HG02943 (cell line): ENCODE data around the gene MAST1.
"Not testable (repeated sequence)": the region's sequence is repeated elsewhere in the genome, so short reads cannot be mapped to it uniquely, and the experiment has no call there.

Experiments used
- ATAC-seq: cut with Tn5 transposase; IDR thresholded peaks from one replicate; pipeline ENCODE4 v1.9.1; 2021; ENCODE audit warnings: mild to moderate bottlenecking, low read depth, moderate library complexity; ENCODE audit not compliant: unreplicated experiment

The MAST1 gene

DNA sequence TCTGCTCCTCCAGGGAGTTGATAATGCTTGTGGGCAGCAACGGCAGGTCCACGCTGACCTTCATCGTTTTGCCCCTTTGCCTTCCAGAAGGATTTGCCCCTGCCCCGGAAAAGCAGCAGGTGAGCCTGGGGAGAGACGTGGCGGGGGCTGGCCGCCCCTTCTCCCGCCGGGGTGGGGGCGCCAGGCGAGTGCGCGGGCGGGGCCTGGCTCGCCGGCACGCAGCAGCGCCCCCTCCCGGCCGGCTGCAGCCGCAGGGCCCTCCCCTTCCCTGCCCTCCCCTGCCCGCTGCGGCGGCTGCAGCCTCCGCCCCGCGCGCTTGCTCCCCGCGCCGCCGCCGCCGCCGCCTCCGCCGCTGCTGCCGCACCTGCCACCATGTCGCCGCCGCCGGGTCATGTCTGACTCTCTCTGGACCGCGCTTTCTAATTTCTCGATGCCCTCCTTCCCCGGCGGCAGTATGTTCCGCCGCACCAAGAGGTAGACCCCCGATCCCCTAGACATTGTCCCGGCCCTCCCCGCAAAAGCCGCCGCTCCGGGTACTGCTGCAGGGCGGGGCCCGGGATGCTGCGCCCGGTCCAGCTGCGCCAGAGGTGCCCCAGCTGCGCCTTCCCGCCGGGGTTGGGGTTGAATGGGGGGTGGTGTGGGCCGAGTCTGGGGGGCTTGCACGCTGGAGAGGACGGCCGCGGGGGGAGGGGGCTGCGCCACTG is at the start of gene MAST1:
TSS of gene MAST1 (plus strand) at position 334 of the 704 bp plus-strand sequence. CDS start at position 392, 58 bp downstream.
- ATAC-seq: no peak

DNA sequence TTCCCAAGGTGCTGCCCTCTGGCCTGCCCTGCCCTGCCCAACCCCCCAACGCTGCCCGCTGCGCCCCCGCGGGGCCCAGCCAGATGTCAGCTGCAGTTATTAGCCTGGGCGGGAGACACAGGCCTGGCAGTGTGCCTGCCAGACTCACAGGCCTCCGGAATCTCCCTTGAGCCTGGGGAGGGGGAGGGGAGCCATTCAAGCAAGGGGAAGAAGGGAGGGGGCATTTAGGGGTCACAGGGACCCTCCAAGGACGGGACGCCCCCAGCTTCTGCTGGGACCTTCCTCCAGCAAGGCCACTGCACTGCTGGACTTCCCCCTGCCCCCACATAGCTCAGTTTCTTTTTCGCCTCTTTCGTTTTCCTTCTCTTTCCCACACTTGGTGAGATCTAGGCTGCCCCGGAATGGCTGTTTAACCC is 49.6 kb upstream of the MAST1 start:
- ATAC-seq: no peak

DNA sequence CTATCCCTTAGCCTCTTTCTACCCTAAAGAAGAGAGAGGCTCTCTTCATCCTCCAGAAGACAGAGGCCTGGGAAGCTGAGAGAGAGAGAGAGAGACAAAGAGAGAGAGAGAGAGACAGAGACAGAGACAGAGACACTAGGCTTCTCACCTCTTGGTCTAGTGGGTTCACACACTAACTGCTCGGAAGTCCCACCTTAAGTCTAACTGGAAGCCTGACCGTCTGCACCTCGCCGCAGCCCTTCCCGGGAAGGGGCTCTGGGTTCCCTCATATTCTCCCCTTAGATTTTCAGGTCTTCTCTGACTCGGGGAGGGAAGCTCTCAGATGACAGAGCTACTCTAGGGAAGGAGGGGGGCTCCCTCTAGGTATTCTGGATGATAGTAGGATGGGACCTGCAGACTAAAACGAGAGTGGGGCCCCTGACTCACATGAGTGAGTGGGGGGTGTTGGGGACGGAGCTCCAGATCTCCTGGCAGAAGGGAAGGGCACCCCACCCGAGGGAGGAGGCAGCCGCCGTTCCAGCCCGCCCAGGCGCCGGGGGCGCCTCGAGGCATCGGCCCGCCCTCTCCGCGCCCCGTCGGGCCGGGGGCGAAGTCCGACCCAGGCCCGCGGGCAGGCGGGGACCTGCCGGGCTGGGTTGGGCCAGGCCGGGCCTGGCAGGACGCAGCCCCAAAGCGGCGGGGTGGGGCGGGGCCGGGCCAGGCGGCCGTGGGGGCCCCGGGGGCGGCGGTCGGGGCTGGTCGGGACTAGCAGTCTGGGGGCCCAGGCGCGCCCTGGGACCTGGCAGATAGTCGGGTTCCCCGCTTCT is 49.0 kb upstream of the MAST1 start:
- peak; percentile 0 for ATAC-seq

DNA sequence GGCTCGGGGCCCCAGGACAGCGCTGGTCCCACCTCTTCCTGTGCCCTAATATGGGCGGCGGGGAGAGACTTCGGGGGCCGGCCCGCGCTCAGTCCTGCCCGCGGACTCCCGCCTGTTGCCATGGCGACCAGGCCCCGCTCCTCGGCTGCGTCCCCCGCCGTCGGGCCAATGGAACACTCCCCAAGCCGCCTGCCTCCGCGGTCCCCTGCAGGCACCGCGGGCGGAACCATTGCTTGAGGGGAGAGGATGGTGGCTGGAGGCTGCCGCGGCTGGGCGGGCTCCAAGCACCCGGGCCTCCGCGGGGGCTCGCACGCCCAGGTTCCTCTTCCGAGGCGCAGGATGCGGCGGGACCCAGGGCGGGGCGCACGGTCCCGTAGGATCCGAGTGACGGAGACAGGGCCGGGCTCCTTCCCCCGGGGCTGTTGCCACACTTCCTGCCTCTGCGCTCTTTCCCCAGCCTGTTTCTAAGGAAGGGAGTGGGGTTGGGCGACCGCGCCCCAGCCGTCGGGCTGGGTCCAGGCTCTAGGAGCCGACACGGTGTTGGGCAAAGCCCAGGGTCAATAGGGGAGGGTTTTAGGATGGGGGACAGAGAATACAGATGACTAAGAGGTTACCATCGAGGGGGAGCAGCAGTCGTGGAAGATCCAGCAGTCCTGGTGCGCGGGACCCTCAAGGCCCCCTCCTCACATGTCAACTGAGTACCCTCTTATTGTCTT is 48.3 kb upstream of the MAST1 start:
- ATAC-seq: peak; percentile 32

DNA sequence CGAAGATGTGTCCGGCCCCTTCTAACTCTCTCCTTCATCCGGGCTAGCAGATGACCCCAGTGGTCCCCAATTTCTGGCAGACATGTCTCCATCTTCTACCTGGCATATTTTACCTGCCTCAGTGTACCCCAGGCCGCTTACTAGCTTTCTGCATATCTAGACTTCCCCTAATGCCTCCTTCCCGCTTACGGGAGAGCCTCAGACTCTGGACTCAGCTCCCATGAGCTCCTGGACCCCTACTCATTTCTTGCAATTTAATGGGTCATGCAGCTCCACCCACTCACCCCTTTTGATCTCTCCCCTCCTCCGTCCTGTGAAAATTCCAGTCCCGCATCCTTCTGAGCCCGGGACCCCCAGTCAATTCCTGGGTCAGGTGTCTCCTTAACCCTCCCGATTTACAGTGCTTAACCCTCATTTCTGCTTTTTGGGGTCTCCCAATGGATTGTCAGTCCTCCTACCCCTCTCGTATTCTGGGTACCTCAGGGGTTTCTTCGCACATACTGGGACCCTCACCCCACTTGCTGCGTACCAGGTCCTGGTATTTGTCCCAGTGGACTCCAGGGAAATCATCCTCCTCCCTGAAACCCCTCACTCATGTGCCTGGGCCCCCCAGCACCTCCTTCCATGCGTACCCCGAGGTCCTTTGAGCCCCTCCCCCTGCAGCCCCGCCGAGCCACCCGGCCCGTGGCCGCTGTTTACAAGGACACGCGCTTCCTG is 47.5 kb upstream of the MAST1 start:
- ATAC-seq: no peak

DNA sequence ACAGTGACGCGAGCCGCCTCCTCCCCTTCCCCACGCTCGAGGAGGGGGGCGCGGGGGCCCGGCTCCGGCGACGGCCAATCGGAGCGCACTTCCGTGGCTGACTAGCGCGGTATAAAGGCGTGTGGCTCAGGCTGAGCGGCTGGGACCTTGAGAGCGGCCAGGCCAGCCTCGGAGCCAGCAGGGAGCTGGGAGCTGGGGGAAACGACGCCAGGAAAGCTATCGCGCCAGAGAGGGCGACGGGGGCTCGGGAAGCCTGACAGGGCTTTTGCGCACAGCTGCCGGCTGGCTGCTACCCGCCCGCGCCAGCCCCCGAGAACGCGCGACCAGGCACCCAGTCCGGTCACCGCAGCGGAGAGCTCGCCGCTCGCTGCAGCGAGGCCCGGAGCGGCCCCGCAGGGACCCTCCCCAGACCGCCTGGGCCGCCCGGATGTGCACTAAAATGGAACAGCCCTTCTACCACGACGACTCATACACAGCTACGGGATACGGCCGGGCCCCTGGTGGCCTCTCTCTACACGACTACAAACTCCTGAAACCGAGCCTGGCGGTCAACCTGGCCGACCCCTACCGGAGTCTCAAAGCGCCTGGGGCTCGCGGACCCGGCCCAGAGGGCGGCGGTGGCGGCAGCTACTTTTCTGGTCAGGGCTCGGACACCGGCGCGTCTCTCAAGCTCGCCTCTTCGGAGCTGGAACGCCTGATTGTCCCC is 46.8 kb upstream of the MAST1 start, which contains the start of gene JUNB:
TSS of gene JUNB (plus strand) at position 142 of the 706 bp plus-strand sequence. CDS start at position 428, 286 bp downstream.
- no peak for ATAC-seq

DNA sequence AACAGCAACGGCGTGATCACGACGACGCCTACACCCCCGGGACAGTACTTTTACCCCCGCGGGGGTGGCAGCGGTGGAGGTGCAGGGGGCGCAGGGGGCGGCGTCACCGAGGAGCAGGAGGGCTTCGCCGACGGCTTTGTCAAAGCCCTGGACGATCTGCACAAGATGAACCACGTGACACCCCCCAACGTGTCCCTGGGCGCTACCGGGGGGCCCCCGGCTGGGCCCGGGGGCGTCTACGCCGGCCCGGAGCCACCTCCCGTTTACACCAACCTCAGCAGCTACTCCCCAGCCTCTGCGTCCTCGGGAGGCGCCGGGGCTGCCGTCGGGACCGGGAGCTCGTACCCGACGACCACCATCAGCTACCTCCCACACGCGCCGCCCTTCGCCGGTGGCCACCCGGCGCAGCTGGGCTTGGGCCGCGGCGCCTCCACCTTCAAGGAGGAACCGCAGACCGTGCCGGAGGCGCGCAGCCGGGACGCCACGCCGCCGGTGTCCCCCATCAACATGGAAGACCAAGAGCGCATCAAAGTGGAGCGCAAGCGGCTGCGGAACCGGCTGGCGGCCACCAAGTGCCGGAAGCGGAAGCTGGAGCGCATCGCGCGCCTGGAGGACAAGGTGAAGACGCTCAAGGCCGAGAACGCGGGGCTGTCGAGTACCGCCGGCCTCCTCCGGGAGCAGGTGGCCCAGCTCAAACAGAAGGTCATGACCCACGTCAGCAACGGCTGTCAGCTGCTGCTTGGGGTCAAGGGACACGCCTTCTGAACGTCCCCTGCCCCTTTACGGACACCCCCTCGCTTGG is 46.1 kb upstream of the MAST1 start:
- ATAC-seq: no peak

DNA sequence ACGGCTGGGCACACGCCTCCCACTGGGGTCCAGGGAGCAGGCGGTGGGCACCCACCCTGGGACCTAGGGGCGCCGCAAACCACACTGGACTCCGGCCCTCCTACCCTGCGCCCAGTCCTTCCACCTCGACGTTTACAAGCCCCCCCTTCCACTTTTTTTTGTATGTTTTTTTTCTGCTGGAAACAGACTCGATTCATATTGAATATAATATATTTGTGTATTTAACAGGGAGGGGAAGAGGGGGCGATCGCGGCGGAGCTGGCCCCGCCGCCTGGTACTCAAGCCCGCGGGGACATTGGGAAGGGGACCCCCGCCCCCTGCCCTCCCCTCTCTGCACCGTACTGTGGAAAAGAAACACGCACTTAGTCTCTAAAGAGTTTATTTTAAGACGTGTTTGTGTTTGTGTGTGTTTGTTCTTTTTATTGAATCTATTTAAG is 45.4 kb upstream of the MAST1 start:
- no peak for ATAC-seq

DNA sequence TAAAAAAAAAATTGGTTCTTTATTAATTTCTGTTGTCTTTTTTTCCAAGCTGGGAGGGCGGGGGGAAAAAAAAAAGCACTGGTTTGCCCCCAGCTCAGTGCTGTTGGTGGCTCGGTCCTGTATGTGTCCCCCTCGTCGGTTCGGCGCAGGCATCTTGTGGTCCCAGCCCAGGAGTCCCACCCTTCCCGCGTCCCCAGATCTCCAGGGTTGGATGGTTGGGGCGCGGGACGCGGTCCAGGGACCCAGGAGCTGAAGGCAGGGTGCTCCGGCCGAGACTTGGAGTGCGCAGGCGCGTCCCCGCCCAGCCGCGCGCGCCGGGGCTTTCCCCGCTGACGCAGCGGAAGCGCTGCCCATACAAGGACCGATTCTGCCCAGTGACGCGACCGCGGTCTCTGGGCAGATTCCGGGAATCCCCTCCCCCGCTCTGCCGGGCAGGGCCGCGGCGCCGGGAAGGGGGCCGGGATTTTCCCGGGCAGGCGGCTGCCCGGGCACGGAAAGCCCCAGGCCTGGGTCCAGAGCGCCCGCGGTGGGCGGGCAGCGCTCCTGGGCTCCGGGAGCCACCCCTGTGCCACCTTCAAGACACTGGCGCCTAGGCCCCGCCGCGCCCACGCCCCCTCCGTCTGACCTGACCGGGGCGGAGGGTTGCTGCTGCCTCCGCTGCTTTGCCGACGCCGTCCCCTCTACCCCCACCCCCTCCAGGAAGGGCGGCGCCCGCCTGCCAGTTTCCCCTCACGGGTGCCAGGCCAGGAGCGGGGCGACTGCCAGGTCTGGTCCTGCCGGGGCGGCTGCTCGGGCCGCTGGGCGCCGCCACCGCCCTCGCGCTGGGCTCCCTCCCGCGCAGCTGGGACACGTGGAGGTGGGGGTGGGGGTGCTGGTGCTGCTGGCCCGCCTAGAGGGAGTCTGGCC is 44.8 kb upstream of the MAST1 start:
- no peak for ATAC-seq

DNA sequence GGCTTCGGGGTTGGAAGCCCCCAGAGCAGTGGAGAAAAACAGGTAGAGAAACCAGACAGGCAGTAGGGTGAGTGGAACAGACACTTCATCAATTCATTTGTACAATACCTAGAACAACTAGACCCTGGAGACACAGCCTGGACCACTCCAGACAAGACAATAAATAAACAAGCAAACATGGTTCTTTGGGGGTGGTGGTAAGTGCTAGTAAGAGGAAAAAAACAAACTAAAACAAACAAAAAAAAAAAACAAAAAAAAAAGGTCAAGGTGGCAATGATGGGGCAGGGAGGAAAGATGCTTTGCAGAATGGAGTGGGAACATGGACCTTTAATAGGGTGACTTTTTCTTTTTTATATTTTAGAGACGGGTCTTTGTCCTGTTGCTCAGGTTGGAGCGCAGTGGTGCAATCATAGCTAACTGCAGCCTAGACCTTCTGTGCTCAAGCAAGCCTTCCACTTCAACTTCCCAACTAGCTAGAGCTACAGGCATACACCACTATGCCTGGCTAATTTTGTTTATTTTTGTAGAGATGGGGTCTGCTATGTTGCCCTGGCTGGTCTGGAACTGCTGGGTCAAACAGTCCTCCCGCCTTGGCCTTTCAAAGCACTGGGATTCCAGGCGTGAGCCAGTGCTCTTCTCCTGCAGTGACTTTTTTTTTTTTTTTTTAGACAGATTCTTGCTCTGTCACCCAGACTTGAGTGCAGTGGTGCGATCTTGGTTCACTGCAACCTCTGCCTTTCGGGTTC is 43.9 kb upstream of the MAST1 start:
- ATAC-seq: no peak

DNA sequence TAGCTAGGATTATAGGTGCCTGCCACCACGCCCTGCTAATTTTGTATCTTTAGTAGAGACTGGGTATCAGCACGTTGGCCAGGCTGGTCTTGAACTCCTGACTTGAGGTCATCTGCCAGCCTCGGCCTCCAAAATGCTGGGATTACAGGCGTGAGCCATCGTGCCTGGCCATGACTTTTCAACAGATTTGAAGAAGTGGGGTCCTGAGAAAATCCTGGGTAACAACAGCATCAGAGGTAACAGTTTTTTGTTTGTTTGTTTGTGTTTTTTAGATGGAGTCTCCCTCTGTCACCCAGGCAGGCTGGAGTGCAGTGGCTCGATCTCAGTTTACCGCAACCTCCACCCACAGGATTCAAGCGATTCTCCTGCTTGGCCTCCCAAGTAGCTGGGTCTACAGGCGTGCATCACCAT is 43.3 kb upstream of the MAST1 start:
- ATAC-seq: no peak

DNA sequence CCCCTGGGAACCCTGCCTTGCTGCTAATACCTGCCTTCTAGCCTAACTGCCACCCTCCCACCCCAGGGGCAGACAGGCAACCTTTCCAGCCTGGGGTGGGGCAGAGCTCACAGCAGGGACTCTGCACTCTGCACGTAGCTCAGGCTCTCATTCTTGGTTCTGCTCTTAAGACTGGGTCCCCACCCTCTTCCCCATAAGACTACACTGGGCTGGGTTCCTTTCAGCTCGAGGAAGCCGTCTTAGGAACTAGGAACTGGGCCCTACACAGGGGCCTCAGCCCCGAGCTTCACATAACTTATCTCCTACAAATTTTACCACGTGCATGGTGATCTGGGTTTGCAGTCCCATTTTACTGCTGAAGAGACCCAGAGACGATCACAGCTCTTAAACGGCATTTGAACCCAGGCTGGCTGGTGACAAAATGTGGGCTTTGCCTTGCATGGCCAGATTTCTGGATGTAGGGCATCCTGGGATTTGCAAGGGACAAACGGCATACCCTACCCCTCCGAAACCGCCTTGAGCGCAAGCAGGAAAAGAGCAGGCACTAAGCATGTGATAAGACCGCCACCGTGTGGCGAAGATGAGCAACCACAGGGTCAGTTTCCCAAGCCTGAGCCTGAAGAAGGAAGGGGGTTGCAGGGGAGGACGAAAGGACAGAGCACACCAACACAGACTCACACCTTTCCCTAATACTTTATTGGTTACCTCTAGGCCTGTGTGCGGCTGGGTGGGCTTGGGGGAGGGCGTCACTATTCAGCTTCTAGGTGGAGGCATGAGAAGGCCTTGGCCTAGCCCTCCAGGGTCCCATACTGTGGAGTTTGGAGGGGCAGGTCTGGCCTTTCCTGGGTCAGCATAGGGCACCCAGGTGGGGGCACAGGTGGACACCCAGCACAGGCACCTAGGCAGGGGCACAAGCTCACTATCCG is 41.9 kb upstream of the MAST1 start:
- ATAC-seq: no peak

DNA sequence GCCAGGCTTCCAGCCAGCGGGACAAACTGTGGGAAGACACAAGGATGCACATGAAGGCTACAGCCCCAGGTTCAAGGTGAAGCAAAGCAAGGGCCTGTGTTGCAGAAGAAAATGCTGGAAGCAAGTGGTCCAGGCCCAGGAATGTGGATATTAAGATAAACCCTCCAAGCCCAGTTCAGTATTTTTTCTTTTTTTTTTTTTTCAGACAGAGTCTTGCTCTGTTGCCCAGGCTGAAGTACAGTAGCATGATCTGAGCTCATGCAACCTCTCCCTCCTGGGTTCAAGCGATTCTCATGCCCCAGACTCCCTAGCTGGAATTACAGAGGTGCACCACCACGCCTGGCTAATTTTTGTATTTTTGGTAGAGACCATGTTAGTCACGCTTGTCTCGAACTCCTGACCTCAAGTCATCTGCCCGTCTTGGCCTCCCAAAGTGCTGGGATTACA is 41.2 kb upstream of the MAST1 start:
- no peak for ATAC-seq

DNA sequence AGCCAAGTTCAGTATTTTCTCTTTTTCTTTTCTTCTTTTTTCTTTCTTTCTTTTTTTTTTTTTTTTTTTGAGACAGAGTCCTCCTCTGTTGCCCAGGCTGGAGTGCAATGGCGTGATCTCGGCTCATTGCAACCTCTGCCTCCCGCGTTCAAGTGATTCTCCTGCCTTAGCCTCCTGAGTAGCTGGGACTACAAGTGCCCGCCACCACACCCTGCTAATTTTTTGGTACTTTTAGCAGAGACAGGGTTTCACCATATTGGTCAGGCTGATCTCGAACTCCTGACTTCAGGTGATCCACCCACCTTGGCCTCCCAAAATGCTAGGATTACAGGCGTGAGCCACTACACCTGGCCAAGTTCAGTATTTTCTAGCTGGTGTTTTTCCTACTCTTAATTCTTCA is 40.7 kb upstream of the MAST1 start:
- ATAC-seq: not testable (repeated sequence)

DNA sequence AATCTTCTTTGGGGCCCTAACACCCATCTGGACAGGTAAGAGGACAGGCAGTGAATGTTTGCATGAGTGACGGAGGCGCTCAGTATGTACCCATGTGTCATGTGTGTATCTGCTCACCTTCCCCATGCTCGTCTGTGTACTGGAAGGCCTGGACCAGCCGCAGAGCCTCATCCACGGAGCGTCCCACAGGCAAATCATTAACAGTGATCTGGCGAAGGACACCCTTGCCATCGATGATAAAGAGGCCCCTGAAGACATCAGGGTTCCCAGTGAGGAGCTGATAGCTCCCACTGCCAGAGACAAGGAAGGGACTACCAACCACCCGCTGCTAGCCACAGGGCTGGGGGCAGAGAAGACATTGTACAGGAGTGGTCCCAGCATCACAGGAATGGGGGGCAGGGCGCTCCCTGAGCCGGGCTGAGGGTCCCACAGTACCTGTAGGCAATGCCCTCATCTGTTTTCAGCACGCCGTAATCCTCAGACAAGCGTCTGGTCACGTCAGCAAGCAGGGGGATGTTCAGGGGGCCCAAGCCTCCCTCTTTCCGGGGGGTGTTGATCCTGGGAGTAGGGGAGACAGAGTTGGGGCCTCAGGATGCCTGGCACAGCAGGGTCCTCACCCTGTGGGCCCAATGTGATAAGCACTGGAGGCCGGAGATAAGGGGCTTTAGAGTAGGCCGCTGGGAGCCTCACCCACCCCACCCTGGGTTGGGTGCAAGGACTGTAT is 38.4 kb upstream of the MAST1 start:
- no peak for ATAC-seq

DNA sequence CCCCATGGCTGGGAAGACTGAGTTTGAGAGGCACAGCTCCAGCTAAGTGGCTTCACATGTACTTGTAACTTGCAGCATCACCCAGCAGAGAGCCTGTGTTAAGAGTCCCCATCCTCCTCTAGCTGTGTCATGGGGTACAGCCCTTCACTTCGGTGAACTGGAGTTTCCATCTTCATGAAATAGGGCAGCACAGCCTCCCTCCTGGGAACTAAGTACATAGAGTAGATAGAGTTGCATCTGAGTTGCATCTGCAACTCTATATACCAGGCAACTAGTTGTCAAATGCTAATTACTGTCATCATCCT is 37.9 kb upstream of the MAST1 start:
- ATAC-seq: no peak
